ENCODE data around the gene POLR1B. TPM values are rescaled to one million over a fixed set of nuclear protein-coding genes. Genes with fewer than 3 reads are reported as not detected.

The POLR1B gene
- total RNA-seq, 1 experiment from 2014 or later = 51.2 TPM

DNA sequence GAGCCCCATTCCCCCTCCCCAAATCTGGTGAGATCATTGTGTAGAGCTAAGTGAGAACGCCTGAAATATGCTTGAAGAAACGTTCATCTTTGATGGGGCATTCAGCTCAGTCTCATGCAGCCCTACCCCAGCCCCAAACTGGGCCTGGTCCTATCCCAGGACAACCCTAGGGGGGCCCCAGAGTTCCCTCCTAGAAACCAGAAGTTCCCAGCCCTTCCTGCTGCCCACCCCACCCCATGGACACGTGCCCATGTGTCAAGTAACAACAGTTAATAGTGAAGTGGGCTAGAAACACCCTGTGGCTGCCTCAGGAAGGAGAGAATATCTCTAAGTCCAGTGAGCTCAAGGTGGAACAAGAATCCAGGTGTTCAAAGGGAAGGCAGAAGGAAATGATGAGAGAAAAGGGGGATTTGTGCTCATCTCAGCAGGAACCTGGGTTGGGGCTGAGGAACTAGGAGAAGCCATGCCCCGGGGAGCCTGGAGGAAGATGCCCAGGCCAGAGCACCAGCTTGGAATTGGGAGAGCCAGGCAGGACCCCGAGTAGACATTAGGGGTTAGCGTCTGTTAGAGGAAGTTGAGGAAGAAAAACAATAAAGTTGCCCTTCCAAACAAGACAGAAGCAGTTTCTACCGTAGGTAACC, 83.3 kb downstream of the POLR1B start:
- TF ChIP-seq, protein P1, sequence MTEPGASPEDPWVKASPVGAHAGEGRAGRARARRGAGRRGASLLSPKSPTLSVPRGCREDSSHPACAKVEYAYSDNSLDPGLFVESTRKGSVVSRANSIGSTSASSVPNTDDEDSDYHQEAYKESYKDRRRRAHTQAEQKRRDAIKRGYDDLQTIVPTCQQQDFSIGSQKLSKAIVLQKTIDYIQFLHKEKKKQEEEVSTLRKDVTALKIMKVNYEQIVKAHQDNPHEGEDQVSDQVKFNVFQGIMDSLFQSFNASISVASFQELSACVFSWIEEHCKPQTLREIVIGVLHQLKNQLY (CRISPR knock-in tag; IDR thresholded peaks at IDR 0.05) = no peak
- CTCF ChIA-PET = interaction anchor here (1.0 to 9.5 kb wide), 6 partner anchors 11 to 316 kb away, joined by 3 to 143 read pairs (median 16); partner anchors contain the start of gene SLC20A1
- Mint-ChIP-seq H3K9me3 (no peaks in the 10 kb centered on the region), H3K27me3 (ENCODE audit: low read depth) (no peaks in the 10 kb centered on the region; the same call in 1 of the 2 replicates), H3K27ac (no peak overlapping the region), H3K4me3 (no peak overlapping the region), H3K4me1 (peaks cover 24% of the 10 kb centered on the region), H3K36me3 (no peaks in the 10 kb centered on the region)
- ATAC-seq (no peak), DNase-seq (ENCODE audit: low spot score) (no peak)
- POLR2A ChIA-PET = interaction anchor here (0.7 kb wide), 1 partner anchor 58 kb away, joined by 6 read pairs; no protein-coding TSS in a partner anchor

DNA sequence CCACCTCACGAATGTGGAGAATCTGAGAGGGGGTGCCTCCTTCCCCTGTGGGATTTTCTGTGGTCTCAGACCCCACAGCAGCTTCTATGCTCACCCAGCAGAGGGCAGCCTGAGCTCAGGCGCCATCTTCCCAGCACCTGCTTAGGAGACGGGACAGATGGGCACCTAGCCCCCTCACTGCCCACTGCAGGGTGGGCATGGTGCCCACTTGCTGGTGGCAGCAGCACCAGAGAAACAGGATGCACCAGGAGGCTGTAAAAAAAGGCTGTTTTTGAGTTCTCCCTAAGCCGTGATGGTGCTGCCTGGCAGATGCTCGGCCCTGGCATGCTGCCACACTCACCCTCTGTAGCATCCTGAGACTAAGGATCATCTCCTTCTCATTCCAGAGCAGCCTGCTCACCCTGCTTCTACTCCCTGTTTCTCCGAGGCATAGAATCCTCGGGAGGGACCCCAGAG, 84.4 kb downstream of the POLR1B start:
- no peaks in the 10 kb centered on the region; the same call in 1 of the 2 replicates for H3K27me3 Mint-ChIP-seq (ENCODE audit: low read depth)
- H3K36me3 Mint-ChIP-seq = no peaks in the 10 kb centered on the region
- no peak overlapping the region for H3K27ac Mint-ChIP-seq
- H3K4me3 Mint-ChIP-seq = no peak overlapping the region
- ATAC-seq (peak; percentile 81), DNase-seq (ENCODE audit: low spot score) (peak; percentile 55)
- TF ChIP-seq, protein P2, sequence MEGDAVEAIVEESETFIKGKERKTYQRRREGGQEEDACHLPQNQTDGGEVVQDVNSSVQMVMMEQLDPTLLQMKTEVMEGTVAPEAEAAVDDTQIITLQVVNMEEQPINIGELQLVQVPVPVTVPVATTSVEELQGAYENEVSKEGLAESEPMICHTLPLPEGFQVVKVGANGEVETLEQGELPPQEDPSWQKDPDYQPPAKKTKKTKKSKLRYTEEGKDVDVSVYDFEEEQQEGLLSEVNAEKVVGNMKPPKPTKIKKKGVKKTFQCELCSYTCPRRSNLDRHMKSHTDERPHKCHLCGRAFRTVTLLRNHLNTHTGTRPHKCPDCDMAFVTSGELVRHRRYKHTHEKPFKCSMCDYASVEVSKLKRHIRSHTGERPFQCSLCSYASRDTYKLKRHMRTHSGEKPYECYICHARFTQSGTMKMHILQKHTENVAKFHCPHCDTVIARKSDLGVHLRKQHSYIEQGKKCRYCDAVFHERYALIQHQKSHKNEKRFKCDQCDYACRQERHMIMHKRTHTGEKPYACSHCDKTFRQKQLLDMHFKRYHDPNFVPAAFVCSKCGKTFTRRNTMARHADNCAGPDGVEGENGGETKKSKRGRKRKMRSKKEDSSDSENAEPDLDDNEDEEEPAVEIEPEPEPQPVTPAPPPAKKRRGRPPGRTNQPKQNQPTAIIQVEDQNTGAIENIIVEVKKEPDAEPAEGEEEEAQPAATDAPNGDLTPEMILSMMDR (IDR thresholded peaks at IDR 0.05) = peak; percentile 45; the same call in 1 of the 2 replicates
- TF ChIP-seq IRF2 (CRISPR knock-in tag; IDR thresholded peaks at IDR 0.05; ENCODE audit: borderline replicate concordance, low read depth) = no peak
- ChIA-PET CTCF (interaction anchor here (0.5 to 9.5 kb wide), 16 partner anchors 9 to 572 kb away, joined by 3 to 143 read pairs (median 5); partner anchors contain the start of genes CHCHD5, SLC20A1 and TMEM87B), POLR2A (no interaction called here)
- peaks cover 31% of the 10 kb centered on the region for H3K4me1 Mint-ChIP-seq
- H3K9me3 Mint-ChIP-seq = no peaks in the 10 kb centered on the region

Other genes with a start within 250 kb of the POLR1B start
- gene RGPD8, start 108.8 kb upstream of the POLR1B start, total RNA-seq (2021) = 8.3 to 8.9 TPM (median 8.3 TPM) in 3 replicates
- gene TTL, start 60.3 kb upstream of the POLR1B start, total RNA-seq (2021) = 39.9 to 44.2 TPM (median 42.4 TPM) in 3 replicates
- gene CHCHD5, start 42.1 kb downstream of the POLR1B start, total RNA-seq (2021) = 33.2 to 36.5 TPM (median 33.7 TPM) in 3 replicates
- gene SLC20A1, start 103.5 kb downstream of the POLR1B start, total RNA-seq (2021) = 59.9 to 64.4 TPM (median 60.1 TPM) in 3 replicates
- not detected in 3 replicates for gene NT5DC4, start 178.6 kb downstream of the POLR1B start, total RNA-seq (2021)
- gene CKAP2L, start 222.1 kb downstream of the POLR1B start, total RNA-seq (2021) = 17.7 to 25.6 TPM (median 17.9 TPM) in 3 replicates
- gene IL1A, start 242.0 kb downstream of the POLR1B start, total RNA-seq (2021) = 0.34 to 0.55 TPM (median 0.42 TPM) in 3 replicates